ENCODE data around the gene S100A14.
"Not testable (repeated sequence)": the region's sequence is repeated elsewhere in the genome, so short reads cannot be mapped to it uniquely, and the experiment has no call there.

S100A14 gene

GRCh38 chr1:153586347-153586746 lies 29.8 kb downstream of the S100A14 start:
- DNase-seq (ENCODE audit: low spot score), result no peak

GRCh38 chr1:153585006-153585405 lies 31.1 kb downstream of the S100A14 start:
- no peak for DNase-seq (ENCODE audit: low spot score)

- no peak for DNase-seq (ENCODE audit: low spot score)
These were observed 32.1 kb downstream of the S100A14 start for GRCh38 chr1:153583976-153584375.

- not testable (repeated sequence) for DNase-seq (ENCODE audit: low spot score)
These were observed 32.6 kb downstream of the S100A14 start for GRCh38 chr1:153583514-153583913.

- not testable (repeated sequence) for DNase-seq (ENCODE audit: low spot score)
These were observed 33.3 kb downstream of the S100A14 start for GRCh38 chr1:153582836-153583235.

- DNase-seq (ENCODE audit: low spot score), result no peak
These were observed 37.2 kb downstream of the S100A14 start for GRCh38 chr1:153578936-153579335.

- no peak for DNase-seq (ENCODE audit: low spot score)
These were observed 37.6 kb downstream of the S100A14 start for GRCh38 chr1:153578490-153578889.

GRCh38 chr1:153577624-153578051 lies 38.5 kb downstream of the S100A14 start:
- no peak for DNase-seq (ENCODE audit: low spot score)

- no peak for DNase-seq (ENCODE audit: low spot score)
These were observed 39.0 kb downstream of the S100A14 start for GRCh38 chr1:153577138-153577537.

- DNase-seq (ENCODE audit: low spot score), result not testable (repeated sequence)
These were observed 40.6 kb downstream of the S100A14 start for GRCh38 chr1:153575497-153575896.

GRCh38 chr1:153575081-153575491 lies 41.0 kb downstream of the S100A14 start:
- not testable (repeated sequence) for DNase-seq (ENCODE audit: low spot score)

GRCh38 chr1:153573351-153573750 lies 42.8 kb downstream of the S100A14 start:
- no peak for DNase-seq (ENCODE audit: low spot score)

- peak; percentile 89 for DNase-seq (ENCODE audit: low spot score)
These were observed 43.5 kb downstream of the S100A14 start for GRCh38 chr1:153572569-153573015.

- no peak for DNase-seq (ENCODE audit: low spot score)
These were observed 44.4 kb downstream of the S100A14 start for GRCh38 chr1:153571706-153572105.

- DNase-seq (ENCODE audit: low spot score), result no peak
These were observed 45.3 kb downstream of the S100A14 start for GRCh38 chr1:153570874-153571273.

- DNase-seq (ENCODE audit: low spot score), result no peak
These were observed 46.7 kb downstream of the S100A14 start for GRCh38 chr1:153569465-153569864.

- peak; percentile 91 for DNase-seq (ENCODE audit: low spot score)
These were observed 47.6 kb downstream of the S100A14 start for GRCh38 chr1:153568367-153569099.

- peak; percentile 35 for DNase-seq (ENCODE audit: low spot score)
These were observed 48.3 kb downstream of the S100A14 start for GRCh38 chr1:153567621-153568366.

GRCh38 chr1:153566414-153567371 lies 49.4 kb downstream of the S100A14 start:
- DNase-seq (ENCODE audit: low spot score), result peak; percentile 42

GRCh38 chr1:153565529-153566374 lies 50.4 kb downstream of the S100A14 start, which contains the start of gene S100A2:
Gene S100A2 (minus strand): TSS chr1:153565844. CDS start chr1:153563877, 1,967 bp downstream.
- peak; percentile 61 for DNase-seq (ENCODE audit: low spot score)
